NCI-H1092 treated with DMSO at 0.1 percent for 48 hours (cell line): Measurements from ENCODE around the gene FUCA2.

Experiments used
- DNase-seq: peaks from one replicate; lab custom pipeline; 2025; lab: John Stamatoyannopoulos, UW

The FUCA2 gene

DNA sequence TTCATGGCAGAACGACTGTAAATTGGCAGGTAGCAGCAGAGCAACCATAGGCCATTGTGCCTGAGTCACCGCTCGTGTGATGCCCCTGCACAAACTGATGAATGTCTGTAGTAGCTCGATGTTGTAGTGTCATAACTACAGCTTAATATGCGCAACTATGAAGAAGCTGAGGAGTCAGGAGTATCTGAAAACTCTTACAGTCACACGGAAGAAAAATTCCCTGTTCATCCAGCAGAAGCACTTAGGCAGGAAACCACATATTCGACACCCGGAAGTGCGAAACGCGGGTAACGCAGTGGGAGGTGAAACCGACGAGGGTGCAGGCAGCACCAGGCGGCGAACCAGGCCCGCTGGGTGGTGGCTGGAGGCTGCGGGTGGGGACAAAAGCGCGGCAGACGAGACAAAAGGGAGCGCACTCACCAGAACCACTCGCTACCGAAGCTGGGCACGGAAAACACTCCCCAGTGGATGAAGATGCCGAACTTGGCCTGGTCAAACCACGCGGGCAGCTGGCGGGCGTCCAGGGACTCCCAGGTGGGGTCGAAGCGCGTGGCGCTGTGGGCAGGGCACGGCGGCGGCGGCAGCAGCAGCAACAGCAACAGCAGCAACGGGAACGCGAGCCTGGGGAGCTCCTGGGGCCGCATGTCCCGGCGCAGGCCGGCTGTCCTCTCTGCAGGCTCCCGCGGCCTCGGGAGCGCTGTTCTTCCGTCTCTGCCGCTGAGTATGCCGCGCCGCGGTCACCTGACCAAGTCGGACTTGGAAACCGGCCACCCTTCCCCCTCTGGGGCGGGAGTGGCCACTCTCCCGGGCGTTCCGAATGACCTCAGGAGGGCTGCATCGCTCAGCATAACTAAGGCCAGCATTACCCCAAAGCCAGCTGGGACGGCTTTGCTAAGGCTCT, at the start of gene FUCA2:
Gene FUCA2 (minus strand): TSS at position 730 of the 901 bp plus-strand sequence. CDS start 86 bp downstream, at position 644.
- DNase-seq = peak; percentile 65

DNA sequence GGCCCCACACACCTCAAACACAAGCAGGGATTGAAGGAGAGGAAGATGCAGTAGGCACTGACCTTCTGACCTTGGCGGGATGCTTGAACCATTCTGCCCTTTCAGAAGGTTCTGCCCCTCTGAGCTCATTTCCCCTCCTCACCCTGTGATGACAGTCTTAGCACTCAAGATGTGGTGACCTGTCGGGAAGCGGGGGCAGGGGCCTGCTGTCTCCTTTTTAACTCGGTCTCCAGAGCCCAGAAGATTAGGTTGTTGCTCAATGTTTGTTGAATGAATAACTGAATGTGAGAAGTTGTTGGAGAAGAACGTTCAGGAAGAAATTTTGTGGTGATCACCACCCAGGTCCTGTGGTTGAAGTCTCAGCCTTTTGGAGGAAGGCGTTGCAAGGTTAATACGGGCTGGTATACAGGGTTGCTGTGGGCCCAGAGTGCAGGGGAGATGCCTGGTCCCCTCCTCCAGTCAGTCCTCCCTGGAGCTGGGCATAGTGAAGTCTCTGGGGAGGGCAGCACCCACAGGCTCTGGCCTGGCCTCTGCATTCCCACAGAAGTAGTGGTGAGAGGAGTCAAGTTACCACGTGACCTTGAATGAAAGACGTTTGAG, 49.7 kb upstream of the FUCA2 start:
- no peak for DNase-seq

DNA sequence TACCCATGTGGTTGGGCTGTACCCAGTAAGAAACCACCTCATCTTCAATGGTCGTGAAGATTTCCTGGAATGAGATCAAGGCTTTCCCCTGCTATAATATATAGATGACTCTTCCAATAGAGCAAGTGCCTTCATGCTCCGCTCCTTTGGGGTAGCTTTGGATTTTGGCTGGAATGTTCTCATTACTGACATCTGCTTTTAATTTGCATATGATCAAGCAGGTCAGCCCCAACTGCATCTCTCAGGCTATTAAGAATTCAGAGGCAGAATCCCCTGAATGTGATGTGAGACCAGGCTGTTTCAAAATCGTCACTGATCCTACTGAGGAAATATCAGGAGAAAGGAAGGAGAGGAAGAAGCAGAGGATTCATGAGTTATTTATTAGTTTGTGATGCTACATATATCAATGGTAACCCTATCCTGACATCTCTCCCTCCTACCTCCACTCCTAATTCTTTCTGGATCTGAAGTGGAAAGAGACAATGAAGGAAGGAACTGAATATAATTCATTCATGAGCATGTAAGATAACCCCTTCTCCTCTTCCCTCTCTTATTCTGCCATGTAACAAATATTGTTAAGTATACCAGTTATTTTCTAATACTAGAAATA, 47.6 kb upstream of the FUCA2 start:
- DNase-seq = no peak

DNA sequence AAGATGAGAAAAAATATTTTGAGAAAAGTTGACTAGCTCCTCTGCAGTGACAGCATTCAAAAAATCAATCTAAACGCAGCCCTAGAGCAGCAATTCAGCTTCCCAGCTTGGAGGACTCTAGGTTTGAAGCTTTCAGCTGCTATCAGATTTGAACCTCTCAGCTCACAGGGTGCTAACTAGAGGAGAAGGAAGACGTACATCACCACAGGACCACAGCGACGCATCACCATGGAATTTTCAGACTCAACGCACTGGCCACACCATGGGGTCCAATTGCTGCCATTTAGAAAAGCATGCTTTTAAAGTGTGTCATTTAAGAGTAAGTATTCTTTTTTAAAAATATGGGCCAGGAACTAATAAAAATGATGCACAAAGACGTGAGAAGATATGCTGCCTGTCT, 45.0 kb upstream of the FUCA2 start:
- no peak for DNase-seq

- no peak for DNase-seq
Observed at GRCh38 chr6:143555582-143555981, 44.1 kb upstream of the FUCA2 start.

DNA sequence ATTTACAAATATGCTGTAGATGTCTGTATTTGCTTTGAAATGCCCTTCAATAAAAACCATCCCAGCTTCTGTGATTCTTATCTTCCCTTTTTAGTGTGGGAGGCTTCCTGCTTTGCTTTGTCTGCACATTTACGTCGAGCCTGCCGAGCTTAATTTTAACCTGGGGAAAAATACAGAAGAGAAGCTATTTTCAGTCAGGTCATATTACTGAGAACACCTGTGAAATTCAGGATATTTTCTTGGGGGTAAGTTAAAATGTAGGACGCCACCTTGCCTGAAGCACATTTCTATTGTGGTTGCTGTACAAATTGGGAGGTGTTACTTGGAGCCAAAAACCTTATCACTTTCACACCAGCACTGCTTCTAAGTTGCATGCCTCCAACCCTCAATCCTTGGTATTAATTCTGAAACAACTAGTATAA, 43.6 kb upstream of the FUCA2 start:
- no peak for DNase-seq

- no peak for DNase-seq
Observed at GRCh38 chr6:143553337-143553736, 41.8 kb upstream of the FUCA2 start.

- no peak for DNase-seq
Observed at GRCh38 chr6:143549949-143550268, 38.4 kb upstream of the FUCA2 start.

- DNase-seq = no peak
Observed at GRCh38 chr6:143549221-143549948, 37.9 kb upstream of the FUCA2 start.

- DNase-seq = no peak
Observed at GRCh38 chr6:143546599-143546998, 35.1 kb upstream of the FUCA2 start.

- no peak for DNase-seq
Observed at GRCh38 chr6:143545976-143546547, 34.5 kb upstream of the FUCA2 start.

- no peak for DNase-seq
Observed at GRCh38 chr6:143545165-143545564, 33.6 kb upstream of the FUCA2 start.

- no peak for DNase-seq
Observed at GRCh38 chr6:143544011-143544696, 32.6 kb upstream of the FUCA2 start.

DNA sequence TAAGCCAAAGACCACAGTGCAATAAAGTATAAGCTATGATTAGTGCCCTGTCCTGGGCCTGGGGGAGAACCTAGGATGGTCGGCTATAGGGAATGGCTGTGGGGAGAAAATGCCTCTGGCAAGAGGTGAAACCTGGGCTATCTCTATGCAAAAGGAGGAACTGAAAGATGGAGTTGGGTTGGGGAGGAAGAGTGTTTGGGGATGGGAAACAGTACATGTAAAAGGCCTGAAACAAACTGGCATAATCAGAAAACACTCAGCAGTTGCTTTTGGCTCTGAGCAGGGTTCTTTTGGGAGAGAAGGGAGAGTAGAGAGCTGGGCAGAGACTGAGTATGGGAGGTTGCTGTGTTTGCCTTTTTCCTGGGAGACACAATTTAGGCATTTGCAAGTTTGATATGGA, 31.9 kb upstream of the FUCA2 start:
- no peak for DNase-seq

DNA sequence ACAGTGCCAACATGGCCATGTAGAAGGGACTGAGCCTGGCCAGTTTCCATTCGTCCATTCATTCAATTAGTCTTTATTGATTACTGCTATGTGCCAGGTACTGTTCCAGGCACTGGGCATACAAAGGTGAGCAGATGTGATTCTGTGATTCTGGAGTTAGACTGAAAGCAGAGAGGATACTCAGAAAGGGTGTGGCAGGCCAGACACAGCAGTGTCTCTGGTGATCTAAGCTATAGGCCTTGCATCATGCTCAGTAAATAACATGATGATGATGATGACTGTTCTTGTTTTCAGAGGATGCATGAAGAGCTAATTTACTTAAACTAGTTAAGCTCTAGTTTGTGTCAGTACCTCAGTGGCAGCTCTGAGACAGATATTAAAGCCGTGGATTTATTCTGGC, 31.4 kb upstream of the FUCA2 start:
- DNase-seq = no peak

- no peak for DNase-seq
Observed at GRCh38 chr6:143540192-143540591, 28.7 kb upstream of the FUCA2 start.

- no peak for DNase-seq
Observed at GRCh38 chr6:143539734-143540133, 28.2 kb upstream of the FUCA2 start.

DNA sequence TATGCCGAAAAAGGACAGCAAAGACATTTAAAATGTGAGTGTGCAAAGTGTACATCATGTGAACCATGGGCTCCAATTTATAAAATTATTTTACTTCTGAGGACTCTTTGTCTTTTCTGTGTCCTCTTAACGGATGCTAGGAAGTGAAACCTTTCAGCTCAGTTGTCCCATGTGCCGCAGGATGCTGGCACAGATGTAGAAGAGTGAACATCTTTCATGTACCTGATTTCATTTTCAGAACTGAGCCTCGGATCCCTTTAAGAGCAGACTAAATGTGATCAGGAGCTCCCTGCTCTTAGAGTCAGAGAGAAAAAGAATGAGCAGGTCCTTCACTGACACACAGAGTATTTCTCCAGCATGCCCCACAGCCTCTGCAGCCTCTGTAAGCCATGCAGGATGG, 27.6 kb upstream of the FUCA2 start:
- no peak for DNase-seq

DNA sequence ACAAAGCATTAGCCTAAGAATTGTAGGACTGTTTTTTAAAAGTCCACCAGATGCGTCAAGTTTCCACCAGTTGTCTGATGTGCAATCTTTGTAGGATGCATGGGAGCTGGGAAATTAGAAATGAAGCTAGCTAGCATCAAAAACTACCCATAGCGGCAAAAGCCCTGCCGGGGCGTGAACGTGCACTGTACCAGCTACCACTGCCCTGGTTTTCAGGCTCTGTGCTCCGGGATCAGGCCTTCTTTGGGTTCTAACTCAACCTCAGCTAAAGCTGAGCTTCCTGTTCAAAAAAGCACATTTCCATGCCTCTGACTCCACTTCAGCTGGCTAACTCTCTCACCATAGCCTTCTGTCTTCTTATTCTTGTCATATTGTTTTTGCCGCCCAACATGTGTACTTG, 26.9 kb upstream of the FUCA2 start:
- no peak for DNase-seq

GRCh38 chr6:143536866-143537691, 25.6 kb upstream of the FUCA2 start:
- DNase-seq = peak; percentile 38

- DNase-seq = no peak
Observed at GRCh38 chr6:143536461-143536865, 24.9 kb upstream of the FUCA2 start.
